Measurements from ENCODE around the gene RAB7B. TPM values are rescaled to one million over a fixed set of nuclear protein-coding genes. Genes with fewer than 3 reads are reported as not detected.

Gene RAB7B
- total RNA-seq, 6 donors from 2014 or later, result 2.6 to 27.5 (median 9.1) TPM

DNA sequence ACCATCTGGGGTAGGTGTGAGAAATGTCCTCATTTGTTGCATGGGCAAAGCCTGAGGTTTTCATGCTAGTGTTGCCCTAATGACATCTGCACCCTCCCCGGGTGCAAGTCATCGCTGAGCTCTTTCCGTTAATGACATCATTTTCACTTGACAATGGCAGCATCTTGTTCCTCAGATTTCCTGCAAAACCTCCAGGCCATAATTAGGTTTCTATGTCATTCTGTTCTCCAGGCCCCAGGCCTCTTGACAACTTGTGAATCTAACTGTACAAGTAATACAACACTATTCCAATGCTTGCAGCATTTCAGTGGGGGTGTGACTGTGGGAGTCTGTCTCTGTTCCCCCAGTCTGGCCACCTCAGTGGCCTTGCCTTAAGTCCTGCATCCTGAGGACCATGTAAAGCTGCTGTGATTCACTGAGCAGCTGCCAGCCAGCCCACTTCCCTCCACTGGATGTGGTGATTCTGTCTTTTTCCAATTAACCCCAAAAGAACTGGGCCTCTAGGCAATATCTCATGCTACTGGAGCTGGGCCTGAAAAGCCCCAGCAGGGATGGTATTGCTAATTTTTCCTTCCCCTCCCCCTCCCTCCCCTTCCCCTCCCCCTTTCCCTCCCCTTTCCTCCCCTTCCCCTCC lies 22.8 kb downstream of the RAB7B start:
- TF ChIP-seq EP300 (IDR thresholded peaks at IDR 0.05) (no peak), POLR2A (IDR thresholded peaks at IDR 0.05) (no peak), POLR2AphosphoS5 (IDR thresholded peaks at IDR 0.05) (no peak)
- TF ChIP-seq, protein P1, sequence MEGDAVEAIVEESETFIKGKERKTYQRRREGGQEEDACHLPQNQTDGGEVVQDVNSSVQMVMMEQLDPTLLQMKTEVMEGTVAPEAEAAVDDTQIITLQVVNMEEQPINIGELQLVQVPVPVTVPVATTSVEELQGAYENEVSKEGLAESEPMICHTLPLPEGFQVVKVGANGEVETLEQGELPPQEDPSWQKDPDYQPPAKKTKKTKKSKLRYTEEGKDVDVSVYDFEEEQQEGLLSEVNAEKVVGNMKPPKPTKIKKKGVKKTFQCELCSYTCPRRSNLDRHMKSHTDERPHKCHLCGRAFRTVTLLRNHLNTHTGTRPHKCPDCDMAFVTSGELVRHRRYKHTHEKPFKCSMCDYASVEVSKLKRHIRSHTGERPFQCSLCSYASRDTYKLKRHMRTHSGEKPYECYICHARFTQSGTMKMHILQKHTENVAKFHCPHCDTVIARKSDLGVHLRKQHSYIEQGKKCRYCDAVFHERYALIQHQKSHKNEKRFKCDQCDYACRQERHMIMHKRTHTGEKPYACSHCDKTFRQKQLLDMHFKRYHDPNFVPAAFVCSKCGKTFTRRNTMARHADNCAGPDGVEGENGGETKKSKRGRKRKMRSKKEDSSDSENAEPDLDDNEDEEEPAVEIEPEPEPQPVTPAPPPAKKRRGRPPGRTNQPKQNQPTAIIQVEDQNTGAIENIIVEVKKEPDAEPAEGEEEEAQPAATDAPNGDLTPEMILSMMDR (IDR thresholded peaks at IDR 0.05), result no peak
- peaks cover 0 to 23% (median 6%) of the 10 kb centered on the region in 4 donors for H3K4me1 ChIP-seq
- ATAC-seq (ENCODE audit: low FRiP score in 2 of 2) (no peak), DNase-seq (no peak)
- no peaks in the 10 kb centered on the region for H3K36me3 ChIP-seq
- no peaks in the 10 kb centered on the region for H3K27me3 ChIP-seq
- H3K4me3 ChIP-seq, result no peak overlapping the region
- H3K27ac ChIP-seq, result no peak overlapping the region
- no peaks in the 10 kb centered on the region for H3K9me3 ChIP-seq
- WGBS, 2 donors, result 65% methylated on average over 3 of the region's 3 CpGs

DNA sequence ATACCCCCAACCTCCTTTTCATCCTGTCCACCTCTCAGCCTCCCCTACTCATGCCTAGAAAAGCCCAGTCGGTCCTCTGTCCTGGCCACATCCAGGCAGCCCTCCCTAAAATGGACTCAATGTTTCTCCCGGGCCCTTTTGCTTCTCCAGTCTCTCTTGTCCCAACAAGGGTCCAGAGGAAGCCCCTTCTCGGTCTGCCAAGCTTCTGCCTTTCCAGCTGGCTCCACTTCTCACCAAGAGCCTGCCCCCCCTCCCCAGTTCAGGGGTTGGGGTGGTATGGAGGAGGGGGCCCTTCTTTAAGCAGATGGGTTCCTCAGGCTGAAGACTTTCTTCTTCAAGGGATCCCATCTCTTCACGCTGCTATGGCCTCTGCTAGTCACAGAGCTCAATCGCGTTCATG lies 23.9 kb downstream of the RAB7B start:
- Histone ChIP-seq H3K36me3 (no peaks in the 10 kb centered on the region), H3K27ac (no peak overlapping the region), H3K9me3 (no peaks in the 10 kb centered on the region), H3K4me1 (peaks cover 0 to 21% (median 5%) of the 10 kb centered on the region in 4 donors), H3K4me3 (no peak overlapping the region), H3K27me3 (no peaks in the 10 kb centered on the region)
- TF ChIP-seq EP300 (IDR thresholded peaks at IDR 0.05), result no peak
- no peak for TF ChIP-seq POLR2AphosphoS5 (IDR thresholded peaks at IDR 0.05)
- no peak for TF ChIP-seq POLR2A (IDR thresholded peaks at IDR 0.05)
- TF ChIP-seq, protein P1 (IDR thresholded peaks at IDR 0.05), result no peak
- WGBS, 2 donors, result 79 to 90% methylated on average over 6 of the region's 6 CpGs
- ATAC-seq (ENCODE audit: low FRiP score in 2 of 2) (no peak), DNase-seq (no peak)

DNA sequence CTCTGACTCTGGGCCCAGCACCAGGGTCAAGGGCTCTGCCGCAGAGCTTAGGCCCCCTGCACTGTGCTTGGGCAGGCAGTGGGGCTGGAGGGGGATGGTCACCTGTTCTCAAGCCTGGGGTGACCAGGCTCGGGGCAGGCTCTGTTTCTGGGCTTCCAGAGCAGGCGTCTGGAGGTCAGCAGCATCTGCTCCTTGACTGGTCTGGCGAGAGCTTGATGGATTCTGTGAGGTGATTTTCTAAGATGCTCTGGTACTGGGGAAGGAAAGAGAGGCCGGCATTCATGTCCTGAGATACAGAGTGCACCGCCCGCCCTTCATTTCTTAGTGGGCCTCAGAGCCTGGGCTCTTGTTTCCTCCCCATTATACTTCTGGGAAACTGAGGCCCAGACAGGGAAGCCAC lies 24.5 kb downstream of the RAB7B start:
- no peaks in the 10 kb centered on the region for H3K36me3 ChIP-seq
- H3K27me3 ChIP-seq, result no peaks in the 10 kb centered on the region
- DNase-seq (no peak), ATAC-seq (ENCODE audit: low FRiP score in 2 of 2) (no peak)
- peaks cover 0 to 15% (median 5%) of the 10 kb centered on the region in 4 donors for H3K4me1 ChIP-seq
- no peak for TF ChIP-seq POLR2AphosphoS5 (IDR thresholded peaks at IDR 0.05)
- TF ChIP-seq POLR2A (IDR thresholded peaks at IDR 0.05), result no peak
- TF ChIP-seq, protein P1 (IDR thresholded peaks at IDR 0.05), result no peak
- no peak for TF ChIP-seq EP300 (IDR thresholded peaks at IDR 0.05)
- no peak overlapping the region for H3K27ac ChIP-seq
- WGBS, 2 donors, result 84 to 96% methylated on average over 3 to 6 of the region's 7 CpGs
- H3K9me3 ChIP-seq, result no peaks in the 10 kb centered on the region
- H3K4me3 ChIP-seq, result no peak overlapping the region

DNA sequence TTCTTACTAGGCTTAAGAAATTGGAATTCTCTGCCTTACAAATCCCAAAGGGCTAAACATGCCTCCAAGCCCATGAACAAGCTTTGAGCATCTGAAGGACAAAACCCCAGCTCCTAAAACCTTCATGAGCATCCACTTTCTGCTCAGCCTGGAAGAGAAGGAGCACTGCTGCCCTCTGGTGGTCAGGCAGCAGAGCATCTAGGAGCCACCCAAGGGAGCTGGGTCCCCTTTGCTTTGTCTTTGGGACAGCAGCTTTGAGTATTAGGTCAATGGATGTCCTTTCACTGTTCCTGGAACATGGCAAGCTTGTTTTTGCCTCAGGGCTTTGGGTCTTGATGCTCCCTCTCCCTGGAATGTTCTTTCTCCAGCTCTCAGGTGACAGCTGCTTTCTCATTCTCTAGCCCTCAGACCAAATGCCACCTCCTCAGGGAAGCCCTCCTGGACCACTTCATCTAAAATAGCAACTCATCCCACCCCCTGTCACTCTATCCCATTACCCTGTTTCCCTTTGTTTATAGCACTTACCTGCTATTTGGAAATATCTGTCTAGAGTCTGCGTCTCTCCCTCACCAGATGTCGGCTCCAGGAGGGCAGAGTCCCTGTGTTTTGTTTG lies 25.7 kb downstream of the RAB7B start:
- no peaks in the 10 kb centered on the region for H3K27me3 ChIP-seq
- no peak overlapping the region for H3K27ac ChIP-seq
- no peaks in the 10 kb centered on the region for H3K9me3 ChIP-seq
- peak in 1 of 2 donors; percentile 71 for DNase-seq
- peaks cover 0 to 15% (median 5%) of the 10 kb centered on the region in 4 donors for H3K4me1 ChIP-seq
- TF ChIP-seq, protein P1 (IDR thresholded peaks at IDR 0.05), result peak; percentile 87 to 95 (median 90)
- no peak for TF ChIP-seq EP300 (IDR thresholded peaks at IDR 0.05)
- H3K36me3 ChIP-seq, result no peaks in the 10 kb centered on the region
- ATAC-seq (ENCODE audit: low FRiP score in 2 of 2), result peak; percentile 60 to 84
- no peak overlapping the region for H3K4me3 ChIP-seq
- WGBS, 2 donors, result 97 to 100% methylated on average over 2 of the region's 2 CpGs
